Endothelial cell (in vitro differentiated cells): ENCODE data around the gene SLC30A2. TPM values are rescaled to one million over a fixed set of nuclear protein-coding genes. Genes with fewer than 3 reads are reported as not detected.

Experiments
- DNase-seq: peaks from one replicate; pipeline ENCODE4 v3.0.0; 2021; ENCODE audit warnings: low spot score
- H3K27ac Mint-ChIP-seq: one replicate; pipeline ENCODE4 v1.8.0; 2021; ENCODE audit warnings: mixed read lengths, inconsistent platforms; ENCODE audit not compliant: unreplicated experiment
- H3K27me3 Mint-ChIP-seq: one replicate; pipeline ENCODE4 v1.8.0; 2021; ENCODE audit warnings: mild to moderate bottlenecking, moderate library complexity, mixed read lengths, inconsistent platforms; ENCODE audit not compliant: unreplicated experiment
- H3K36me3 Mint-ChIP-seq: one replicate; pipeline ENCODE4 v1.8.0; 2021; ENCODE audit warnings: mild to moderate bottlenecking, low read depth, mixed read lengths, inconsistent platforms; ENCODE audit not compliant: unreplicated experiment
- H3K4me1 Mint-ChIP-seq: one replicate; pipeline ENCODE4 v1.8.0; 2021; ENCODE audit warnings: mild to moderate bottlenecking, mixed read lengths, inconsistent platforms; ENCODE audit not compliant: unreplicated experiment
- H3K4me3 Mint-ChIP-seq: one replicate; pipeline ENCODE4 v1.8.0; 2021; ENCODE audit warnings: mild to moderate bottlenecking, mixed read lengths, inconsistent platforms; ENCODE audit not compliant: unreplicated experiment
- H3K9me3 Mint-ChIP-seq: one replicate; pipeline ENCODE4 v1.8.0; 2021; ENCODE audit warnings: mixed read lengths, inconsistent platforms; ENCODE audit not compliant: unreplicated experiment
- CTCF ChIP-seq: fragments of 200-600 bp; sonication (generic); IDR thresholded peaks from one replicate; pipeline ENCODE4 v1.5.0; 2021; ENCODE audit warnings: antibody characterized with exemption; ENCODE audit not compliant: unreplicated experiment
- total RNA-seq: library from RNA; stranded (reverse); fragmentation: NEBNext Ultra II Directional; extraction: Animal tissue kit (Norgen Biotek cat#: 25700); gene quantifications from one replicate; pipeline ENCODE4 v1.2.1, GENCODE V29; 2021; ENCODE audit not compliant: unreplicated experiment

The SLC30A2 gene
- total RNA-seq, 1 donor from 2014 or later: not detected

GRCh38 chr1:26047278-26047874 lies 1.5 kb upstream of the SLC30A2 start:
- H3K36me3 Mint-ChIP-seq: no peaks in the 10 kb centered on the region
- H3K4me1 Mint-ChIP-seq: peaks cover 14% of the 10 kb centered on the region
- H3K9me3 Mint-ChIP-seq: no peaks in the 10 kb centered on the region
- DNase-seq: no peak
- H3K4me3 Mint-ChIP-seq: no peak overlapping the region
- no peak for TF ChIP-seq CTCF
- H3K27me3 Mint-ChIP-seq: peaks cover 21% of the 10 kb centered on the region
- no peak overlapping the region for H3K27ac Mint-ChIP-seq

- no peak for DNase-seq
- H3K9me3 Mint-ChIP-seq: no peaks in the 10 kb centered on the region
- peaks cover 24% of the 10 kb centered on the region for H3K27me3 Mint-ChIP-seq
- TF ChIP-seq CTCF: no peak
- no peak overlapping the region for H3K4me3 Mint-ChIP-seq
- peaks cover 14% of the 10 kb centered on the region for H3K4me1 Mint-ChIP-seq
- H3K36me3 Mint-ChIP-seq: no peaks in the 10 kb centered on the region
- no peak overlapping the region for H3K27ac Mint-ChIP-seq
These were observed 553 bp upstream of the SLC30A2 start for GRCh38 chr1:26046246-26047095.

GRCh38 chr1:26044971-26045721 lies 772 bp downstream of the SLC30A2 start:
- Mint-ChIP-seq H3K27me3 (peaks cover 25% of the 10 kb centered on the region), H3K4me3 (peak overlapping the region; percentile 8), H3K27ac (no peak overlapping the region), H3K36me3 (no peaks in the 10 kb centered on the region), H3K4me1 (peaks cover 6% of the 10 kb centered on the region), H3K9me3 (no peaks in the 10 kb centered on the region)
- DNase-seq: no peak
- no peak for TF ChIP-seq CTCF

- H3K4me1 Mint-ChIP-seq: peaks cover 6% of the 10 kb centered on the region
- TF ChIP-seq CTCF: no peak
- H3K9me3 Mint-ChIP-seq: no peaks in the 10 kb centered on the region
- H3K4me3 Mint-ChIP-seq: no peak overlapping the region
- H3K27ac Mint-ChIP-seq: no peak overlapping the region
- DNase-seq: no peak
- H3K36me3 Mint-ChIP-seq: no peaks in the 10 kb centered on the region
- H3K27me3 Mint-ChIP-seq: peaks cover 25% of the 10 kb centered on the region
These were observed 1.5 kb downstream of the SLC30A2 start for GRCh38 chr1:26044414-26044813.
